GM23248 (cell line): ENCODE results near the gene CIROP. TPM values are rescaled to one million over a fixed set of nuclear protein-coding genes. Genes with fewer than 3 reads are reported as not detected.

ENCODE experiments used
- DNase-seq: peaks from one replicate; pipeline ENCODE4 v3.0.0-alpha.2; 2015
- H2AFZ ChIP-seq: fragments of 200-600 bp; sonication (generic); 2 replicates; pipeline ENCODE4 v1.6.1; 2016; ENCODE audit warnings: antibody characterized with exemption
- H3F3A ChIP-seq: fragments of 200-600 bp; sonication (generic); 2 replicates; pipeline ENCODE4 v1.6.1; 2016; ENCODE audit warnings: mild to moderate bottlenecking, antibody characterized with exemption, mixed run types; ENCODE audit not compliant: insufficient read depth
- H3K27ac ChIP-seq: fragments of 200-600 bp; sonication (generic); 2 replicates; pipeline ENCODE4 v1.5.1; 2016; ENCODE audit warnings: mild to moderate bottlenecking
- H3K27me3 ChIP-seq: fragments of 200-600 bp; sonication (generic); replicated peaks from 2 replicates; pipeline ENCODE4 v1.6.1; 2016; ENCODE audit warnings: mild to moderate bottlenecking; ENCODE audit not compliant: insufficient read depth
- H3K36me3 ChIP-seq: fragments of 200-600 bp; sonication (generic); 2 replicates; pipeline ENCODE4 v1.6.1; 2016; ENCODE audit warnings: low read depth, mild to moderate bottlenecking
- H3K4me1 ChIP-seq: fragments of 200-600 bp; sonication (generic); 2 replicates; pipeline ENCODE4 v1.6.1; 2016; ENCODE audit warnings: mild to moderate bottlenecking; ENCODE audit not compliant: insufficient read depth
- H3K4me2 ChIP-seq: fragments of 200-600 bp; sonication (generic); one replicate; pipeline ENCODE4 v1.6.1; 2016; ENCODE audit warnings: mild to moderate bottlenecking; ENCODE audit not compliant: unreplicated experiment
- H3K4me3 ChIP-seq: fragments of 200-600 bp; sonication (generic); 2 replicates; pipeline ENCODE4 v1.5.1; 2016; ENCODE audit warnings: mild to moderate bottlenecking
- H3K79me2 ChIP-seq: fragments of 200-600 bp; sonication (generic); 2 replicates; pipeline ENCODE4 v1.6.1; 2016; ENCODE audit warnings: mild to moderate bottlenecking; ENCODE audit not compliant: insufficient read depth
- H3K9ac ChIP-seq: fragments of 200-600 bp; sonication (generic); 2 replicates; pipeline ENCODE4 v1.6.1; 2016; ENCODE audit warnings: mild to moderate bottlenecking
- H3K9me2 ChIP-seq: fragments of 200-600 bp; sonication (generic); 2 replicates; pipeline ENCODE4 v1.6.1; 2016; ENCODE audit warnings: mixed run types, mild to moderate bottlenecking, moderate library complexity; ENCODE audit not compliant: insufficient read depth
- H3K9me3 ChIP-seq: fragments of 200-600 bp; sonication (generic); one replicate; pipeline ENCODE4 v1.6.1; 2017; ENCODE audit warnings: low read depth
- H4K20me1 ChIP-seq: fragments of 200-600 bp; sonication (generic); 2 replicates; pipeline ENCODE4 v1.6.0; 2016; ENCODE audit not compliant: insufficient read depth
- EZH2 ChIP-seq: fragments of 200-600 bp; sonication (generic); IDR thresholded peaks from 2 replicates; pipeline ENCODE4 v1.6.1; 2018; ENCODE audit warnings: antibody characterized with exemption, mild to moderate bottlenecking; ENCODE audit not compliant: insufficient read depth, poor library complexity, severe bottlenecking
- EZH2phosphoT487 ChIP-seq: fragments of 200-600 bp; sonication (generic); IDR thresholded peaks from 2 replicates; pipeline ENCODE4 v1.6.1; 2018; ENCODE audit warnings: antibody characterized with exemption, moderate library complexity, mild to moderate bottlenecking, low read depth; ENCODE audit not compliant: insufficient read depth
- WGBS, 2 experiments: methylation state at CpG; one replicate each; pipeline ENCODE4 v1.1.6; 2015 to 2017; ENCODE audit warnings: low lambda C conversion rate in 2 of 2, low coverage in 1 of 2; ENCODE audit errors: missing lambda C conversion rate in 2 of 2; 5-methylcytosine and 5-hydroxymethylcytosine counted together
- in situ Hi-C: fragments of 300-500 bp; cut with MboI; formaldehyde crosslinking; loops from 2 replicates; pipeline ENCODE4 v1.15.0; 2020
- polyA plus RNA-seq: library from polyadenylated mRNA; unstranded; fragments of >200 nt; fragmentation: Nextera tagmentation; extraction: Ambion mirVana; gene quantifications from 2 replicates; pipeline ENCODE4 v1.2.1, GENCODE V29; 2016
- total RNA-seq: library from RNA; depleted of rRNA; stranded (reverse); fragments of >200 nt; shearing (Covaris generic); gene quantifications from 2 replicates; pipeline ENCODE4 v1.2.3, GENCODE V29; 2014

The CIROP gene
- total and polyA plus RNA-seq, 2 experiments from 2014 or later: not detected

- Histone ChIP-seq H3K4me1 (peaks cover 21% of the 10 kb centered on the region), H3K27ac (0 out of 2 replicates have a peak overlapping the region, but pooled peaks have one; percentile 61), H4K20me1 (peaks cover 3% of the 10 kb centered on the region; the same call in 1 of the 2 replicates), H3K9me2 (no peaks in the 10 kb centered on the region), H3F3A (peaks cover 62% of the 10 kb centered on the region), H3K27me3 (no peaks in the 10 kb centered on the region), H3K4me3 (no peak overlapping the region), H2AFZ (no peak overlapping the region), H3K9ac (no peak overlapping the region), H3K36me3 (peaks cover 67% of the 10 kb centered on the region), H3K79me2 (peaks cover 77% of the 10 kb centered on the region), H3K4me2 (no peak overlapping the region), H3K9me3 (no peaks in the 10 kb centered on the region)
- in situ Hi-C loops: no loop called here
- 88 to 92% methylated on average over 5 of the region's 5 CpGs for WGBS, 2 experiments
- TF ChIP-seq EZH2phosphoT487 (no peak), EZH2 (no peak)
- no peak for DNase-seq
Measured at GRCh38 chr14:23063601-23064000, 41.2 kb downstream of the CIROP start.

DNA sequence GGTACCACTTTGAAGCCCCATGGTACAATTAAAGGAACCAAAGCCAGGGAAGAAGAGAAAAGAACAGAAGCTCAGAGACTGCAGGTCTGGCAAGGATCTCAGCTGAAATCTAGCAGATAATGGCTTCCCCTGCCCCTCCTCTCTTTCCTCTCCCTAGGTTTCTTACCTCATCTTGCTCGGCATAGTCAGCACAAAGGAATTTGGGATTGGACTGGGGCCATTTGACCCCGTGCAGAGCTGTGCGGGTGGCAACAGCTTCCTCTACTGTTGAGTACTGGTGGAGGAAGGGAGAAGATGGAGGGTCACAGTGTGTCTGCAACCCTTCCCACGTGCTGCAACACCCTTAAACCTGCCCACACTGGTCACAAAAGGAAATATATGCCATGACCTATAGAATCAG is 42.8 kb downstream of the CIROP start:
- H3K27ac ChIP-seq: peak overlapping the region; percentile 61
- WGBS, 2 experiments: 1 to 5% methylated on average over 4 of the region's 4 CpGs

DNA sequence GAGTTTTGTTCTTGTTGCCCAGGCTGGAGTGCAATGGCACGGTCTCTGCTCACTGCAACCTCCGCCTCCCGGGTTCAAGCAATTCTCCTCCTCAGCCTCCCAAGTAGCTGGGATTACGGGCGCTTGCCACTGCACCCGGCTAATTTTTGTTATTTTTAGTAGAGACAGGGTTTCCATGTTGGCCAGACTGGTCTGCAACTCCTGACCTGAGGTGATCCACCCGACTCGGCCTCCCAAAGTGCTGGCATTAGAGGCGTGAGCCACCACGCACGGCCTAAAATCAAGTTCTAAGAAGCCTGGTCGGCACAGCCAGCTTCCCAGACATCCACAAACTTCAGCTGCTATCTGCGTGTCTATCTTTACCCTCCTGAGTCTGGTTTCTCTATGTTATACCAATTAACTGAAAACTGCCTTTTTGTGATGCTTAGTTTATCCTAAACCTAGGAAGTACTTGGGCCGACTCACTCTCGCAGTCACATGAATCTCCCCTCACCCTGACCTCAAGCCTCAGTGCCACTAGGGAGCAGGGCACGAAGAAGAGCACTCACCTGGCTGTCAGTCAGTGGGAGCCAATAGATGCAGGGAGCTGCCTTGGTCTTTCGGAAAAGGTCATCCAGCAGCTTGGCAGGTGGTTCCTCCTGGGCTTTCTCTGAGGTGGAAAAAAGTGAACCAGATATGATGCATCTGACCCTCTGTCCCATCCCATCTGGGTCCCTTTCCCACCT is 44.1 kb downstream of the CIROP start:
- Histone ChIP-seq H3K27me3 (no peaks in the 10 kb centered on the region), H3K27ac (no peak overlapping the region), H3F3A (peaks cover 57% of the 10 kb centered on the region), H3K9me3 (no peaks in the 10 kb centered on the region), H4K20me1 (no peaks in the 10 kb centered on the region), H3K4me2 (no peak overlapping the region), H3K9ac (no peak overlapping the region), H3K79me2 (peaks cover 47% of the 10 kb centered on the region), H3K9me2 (no peaks in the 10 kb centered on the region), H2AFZ (no peak overlapping the region), H3K4me1 (peaks cover 24% of the 10 kb centered on the region), H3K4me3 (no peak overlapping the region), H3K36me3 (peaks cover 50% of the 10 kb centered on the region)
- WGBS, 2 experiments: 92 to 96% methylated on average over 15 to 17 of the region's 17 CpGs
- DNase-seq: no peak
- TF ChIP-seq EZH2phosphoT487 (no peak), EZH2 (no peak)
- in situ Hi-C loops: no loop called here

More for the DNA sequence above, 42.8 kb downstream of the CIROP start:
- peaks cover 16% of the 10 kb centered on the region for H3K4me1 ChIP-seq
- no peak overlapping the region for H2AFZ ChIP-seq
- H3K9me3 ChIP-seq: no peaks in the 10 kb centered on the region
- no peaks in the 10 kb centered on the region for H3K27me3 ChIP-seq
- H3K36me3 ChIP-seq: peaks cover 63% of the 10 kb centered on the region
- peaks cover 61% of the 10 kb centered on the region for H3K79me2 ChIP-seq
- in situ Hi-C loops: no loop called here
- H3K4me3 ChIP-seq: no peak overlapping the region
- peak overlapping the region; percentile 15 for H3K4me2 ChIP-seq
- H3K9me2 ChIP-seq: no peaks in the 10 kb centered on the region
- H3K9ac ChIP-seq: no peak overlapping the region; the same call in 1 of the 2 replicates
- H4K20me1 ChIP-seq: no peaks in the 10 kb centered on the region
- H3F3A ChIP-seq: peaks cover 63% of the 10 kb centered on the region
- DNase-seq: peak; percentile 89
- no peak for TF ChIP-seq EZH2phosphoT487
- TF ChIP-seq EZH2: no peak

- Histone ChIP-seq H3K36me3 (peaks cover 32% of the 10 kb centered on the region), H2AFZ (no peak overlapping the region), H3F3A (peaks cover 39% of the 10 kb centered on the region), H3K4me2 (no peak overlapping the region), H3K79me2 (peaks cover 29% of the 10 kb centered on the region), H3K4me1 (peaks cover 24% of the 10 kb centered on the region), H3K9ac (no peak overlapping the region), H3K27ac (no peak overlapping the region), H4K20me1 (no peaks in the 10 kb centered on the region), H3K27me3 (no peaks in the 10 kb centered on the region), H3K4me3 (no peak overlapping the region), H3K9me3 (no peaks in the 10 kb centered on the region), H3K9me2 (no peaks in the 10 kb centered on the region)
- DNase-seq: no peak
- in situ Hi-C loops: no loop called here
- TF ChIP-seq EZH2phosphoT487: no peak
- no peak for TF ChIP-seq EZH2
- 84 to 88% methylated on average over 29 to 32 of the region's 32 CpGs for WGBS, 2 experiments
Measured at GRCh38 chr14:23058654-23059504, 45.9 kb downstream of the CIROP start.
